Breast epithelium (tissue), 3 donors: ENCODE measurements around the gene PRRC2B.

ENCODE experiments used
- CTCF ChIP-seq, 3 donors: fragments of 450-650 bp; IDR thresholded peaks; one replicate each; pipeline ENCODE4 v1.5.1; 2016 to 2017; ENCODE audit warnings: antibody characterized with exemption in 3 of 3, mild to moderate bottlenecking in 3 of 3, moderate library complexity in 3 of 3
- POLR2A ChIP-seq: fragments of 450-650 bp; IDR thresholded peaks from one replicate; pipeline ENCODE4 v1.6.1; 2016; ENCODE audit warnings: antibody characterized with exemption, mild to moderate bottlenecking, moderate library complexity

GRCh38 chr9:131396626-131397025 is 2.7 kb downstream of the PRRC2B start:
- TF ChIP-seq POLR2A (no peak), CTCF (IDR thresholded peaks at IDR 0.05) (no peak)
